ENCODE results near the gene AK9. TPM values are rescaled to one million over a fixed set of nuclear protein-coding genes. Genes with fewer than 3 reads are reported as not detected.

AK9 gene
- total and polyA plus RNA-seq, 7 donors = 2.8 to 23.3 (median 14.3) TPM

GRCh38 chr6:109475625-109476024, 215.4 kb downstream of the AK9 start:
- 63 to 78% methylated on average over 2 of the region's 2 CpGs for WGBS, 2 donors
- intact Hi-C loops (cut with DNase I) = no loop called here

GRCh38 chr6:109474995-109475394, 216.0 kb downstream of the AK9 start:
- Histone ChIP-seq H3K36me3 (peaks cover 0 to 72% (median 37%) of the 10 kb centered on the region in 4 donors), H3K4me3 (no peak overlapping the region), H3K9me3 (no peaks in the 10 kb centered on the region), H3K4me1 (peaks cover 0 to 29% (median 21%) of the 10 kb centered on the region in 4 donors), H3K27me3 (no peaks in the 10 kb centered on the region), H3K27ac (no peak overlapping the region)
- DNase-seq = no peak
- no peak for TF ChIP-seq EP300 (IDR thresholded peaks at IDR 0.05)
- TF ChIP-seq POLR2AphosphoS5 (IDR thresholded peaks at IDR 0.05) = no peak
- no peak for TF ChIP-seq CTCF (IDR thresholded peaks at IDR 0.05)
- no peak for TF ChIP-seq POLR2A (IDR thresholded peaks at IDR 0.05)
- intact Hi-C loops (cut with DNase I) = no loop called here
- 89 to 91% methylated on average over 4 of the region's 4 CpGs for WGBS, 2 donors

More at GRCh38 chr6:109475625-109476024, 215.4 kb downstream of the AK9 start:
- Histone ChIP-seq H3K27me3 (no peaks in the 10 kb centered on the region), H3K4me3 (no peak overlapping the region), H3K4me1 (peaks cover 0 to 36% (median 28%) of the 10 kb centered on the region in 4 donors), H3K9me3 (no peaks in the 10 kb centered on the region), H3K36me3 (peaks cover 0 to 67% (median 35%) of the 10 kb centered on the region in 4 donors), H3K27ac (no peak overlapping the region)
- TF ChIP-seq EP300 (IDR thresholded peaks at IDR 0.05) = no peak
- TF ChIP-seq POLR2AphosphoS5 (IDR thresholded peaks at IDR 0.05) = no peak
- TF ChIP-seq POLR2A (IDR thresholded peaks at IDR 0.05) = no peak
- no peak for TF ChIP-seq CTCF (IDR thresholded peaks at IDR 0.05)
- no peak for DNase-seq

- 93 to 95% methylated on average over 3 of the region's 3 CpGs for WGBS, 2 donors
- no peak overlapping the region for H3K4me3 ChIP-seq
- no peaks in the 10 kb centered on the region for H3K9me3 ChIP-seq
- TF ChIP-seq CTCF (IDR thresholded peaks at IDR 0.05) (no peak), POLR2A (IDR thresholded peaks at IDR 0.05) (no peak), POLR2AphosphoS5 (IDR thresholded peaks at IDR 0.05) (no peak), EP300 (IDR thresholded peaks at IDR 0.05) (no peak)
- peaks cover 0 to 12% (median 4%) of the 10 kb centered on the region in 4 donors for H3K4me1 ChIP-seq
- intact Hi-C loops (cut with DNase I) = no loop called here
- no peak for DNase-seq
- no peaks in the 10 kb centered on the region for H3K27me3 ChIP-seq
- peaks cover 0 to 91% (median 39%) of the 10 kb centered on the region in 4 donors for H3K36me3 ChIP-seq
- H3K27ac ChIP-seq = no peak overlapping the region
Observed at GRCh38 chr6:109473120-109473519, 217.9 kb downstream of the AK9 start.

GRCh38 chr6:109472132-109472995, 218.6 kb downstream of the AK9 start:
- Histone ChIP-seq H3K9me3 (no peaks in the 10 kb centered on the region), H3K4me1 (peaks cover 0 to 6% (median 0%) of the 10 kb centered on the region in 4 donors), H3K4me3 (no peak overlapping the region), H3K27ac (no peak overlapping the region), H3K36me3 (peaks cover 0 to 92% (median 39%) of the 10 kb centered on the region in 4 donors), H3K27me3 (no peaks in the 10 kb centered on the region)
- 81 to 95% methylated on average over 9 of the region's 9 CpGs for WGBS, 2 donors
- no peak for DNase-seq
- TF ChIP-seq EP300 (IDR thresholded peaks at IDR 0.05) = no peak
- TF ChIP-seq POLR2A (IDR thresholded peaks at IDR 0.05) = no peak
- TF ChIP-seq POLR2AphosphoS5 (IDR thresholded peaks at IDR 0.05) = no peak
- TF ChIP-seq CTCF (IDR thresholded peaks at IDR 0.05) = no peak
- intact Hi-C loops (cut with DNase I) = no loop called here
